GM12891 (cell line): ENCODE results near the gene ELOVL5.

ENCODE experiments used
- POLR2A ChIP-seq: IDR thresholded peaks from 2 replicates; pipeline ENCODE4 v1.6.1; 2011; ENCODE audit warnings: low read depth, low read length, control low read depth
- POLR2AphosphoS5 ChIP-seq: IDR thresholded peaks from 2 replicates; pipeline ENCODE4 v1.6.1; 2011; ENCODE audit warnings: low read depth, low read length, control low read depth

DNA sequence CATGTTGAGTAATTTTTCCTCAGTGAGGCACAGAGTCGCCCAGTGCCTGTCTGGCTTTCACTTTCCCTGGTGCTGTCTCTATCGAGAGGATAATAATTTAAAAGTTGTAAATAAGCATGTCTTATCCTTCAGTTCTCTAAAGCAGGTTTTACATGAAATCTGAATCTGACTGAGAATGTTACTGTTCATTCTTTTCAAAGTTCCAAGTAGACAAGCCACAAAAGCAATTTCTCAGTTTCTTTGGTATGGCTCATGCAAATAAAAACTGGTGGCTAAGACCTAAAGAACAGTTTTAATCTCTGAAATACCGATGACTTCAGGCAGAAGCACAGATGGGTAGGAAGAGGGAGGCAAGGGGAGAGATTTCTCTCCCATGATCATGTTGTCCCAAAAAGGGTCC, 112.5 kb downstream of the ELOVL5 start:
- TF ChIP-seq POLR2AphosphoS5, result no peak
- no peak for TF ChIP-seq POLR2A
